Right lobe of liver (tissue), 6 donors: ENCODE data around the gene POLE2. TPM values are rescaled to one million over a fixed set of nuclear protein-coding genes. Genes with fewer than 3 reads are reported as not detected.

ENCODE experiments used
- ATAC-seq, 4 donors: fragments of 200-7000 bp; cut with Tn5 transposase; one replicate each; pipeline ENCODE4 v1.9.1; 2020; ENCODE audit warnings: mild to moderate bottlenecking in 4 of 4, moderate library complexity in 4 of 4
- DNase-seq, 3 donors: peaks; one replicate each; pipeline ENCODE4 v3.0.0-alpha.2; 2020
- H3K27ac ChIP-seq, 3 donors: fragments of 200-600 bp; one replicate each; pipeline ENCODE4 v1.8.0; 2022
- H3K27me3 ChIP-seq, 2 donors: fragments of 200-600 bp; one replicate each; pipeline ENCODE4 v1.8.0; 2022
- H3K36me3 ChIP-seq, 4 donors: fragments of 200-600 bp; sonication (generic) in 1 of 4; one replicate each; pipeline versions ENCODE4 v1.5.1 to v1.8.0; 2017 to 2022; ENCODE audit warnings: control low read depth in 1 of 4
- H3K4me1 ChIP-seq, 4 donors: fragments of 200-600 bp; sonication (generic) in 1 of 4; one replicate each; pipeline versions ENCODE4 v1.5.1 to v1.8.0; 2017 to 2022; ENCODE audit warnings: control low read depth in 1 of 4
- H3K4me3 ChIP-seq, 3 donors: fragments of 200-600 bp; one replicate each; pipeline ENCODE4 v1.8.0; 2022
- H3K9me3 ChIP-seq, 4 donors: fragments of 200-600 bp; sonication (generic) in 1 of 4; one replicate each; pipeline versions ENCODE4 v1.5.1 to v1.8.0; 2017 to 2022; ENCODE audit warnings: control low read depth in 1 of 4
- CTCF ChIP-seq, 4 donors: fragments of 200-600 bp in 3 of 4; fragments of 450-650 bp in 1 of 4; IDR thresholded peaks; one replicate each; pipeline versions ENCODE4 v1.5.1 to v1.8.0; 2016 to 2022; ENCODE audit warnings: antibody characterized with exemption in 4 of 4, mild to moderate bottlenecking in 2 of 4
- POLR2A ChIP-seq: fragments of 450-650 bp; IDR thresholded peaks from one replicate; pipeline ENCODE4 v1.6.1; 2017; ENCODE audit warnings: antibody characterized with exemption, mild to moderate bottlenecking
- WGBS: methylation state at CpG from one replicate; pipeline ENCODE4 v1.1.6; 2018; ENCODE audit warnings: low coverage, low lambda C conversion rate; ENCODE audit not compliant: insufficient coverage; ENCODE audit errors: missing lambda C conversion rate; 5-methylcytosine and 5-hydroxymethylcytosine counted together
- intact Hi-C, 2 donors: fragments of 100-400 bp; cut with DNase I; formaldehyde crosslinking; loops; one replicate each; pipeline versions ENCODE4 v1.11.2 to v1.14.1; 2022
- small RNA-seq, 2 experiments: library from RNA; depleted of rRNA; stranded (forward); fragments of <200 nt; gene quantifications; one replicate each; pipeline ENCODE3, GENCODE V24; 2016
- total RNA-seq, 6 experiments: library from RNA; depleted of rRNA in 2 of 6; stranded (reverse); fragments of >200 nt in 2 of 6; fragmentation: NEBNext Ultra II Directional in 3 of 6; extraction: Animal tissue kit (Norgen Biotek cat#: 25700) in 3 of 6; gene quantifications; one replicate each; pipeline versions ENCODE4 v1.1.0 to v1.2.4, GENCODE V29; 2016 to 2023
- donor health status: DM: no; HTN: yes; CAD: no.
- donor health status: DM: no; HTN: no; CAD: no.
- donor health status: DM: no; HTN: no; CAD: no.
- donor health status: DM: no; HTN: yes; CAD: no.
- donor health status: DM: no; HTN: yes; CAD: no.

POLE2 gene
- total RNA-seq, 6 experiments from 2014 or later = 0.73 to 9.0 (median 4.2) TPM

- ATAC-seq = peak; percentile 10 to 22 (median 11)
- intact Hi-C loops = no loop called here
- TF ChIP-seq CTCF (IDR thresholded peaks at IDR 0.05) (no peak), POLR2A (no peak)
- WGBS = 0% methylated on average over 15 of the region's 15 CpGs
- H3K4me1 ChIP-seq = peaks cover 0 to 24% (median 7%) of the 10 kb centered on the region in 4 donors
- DNase-seq = peak in 1 of 3 donors; percentile 65
- H3K27me3 ChIP-seq = no peaks in the 10 kb centered on the region
- H3K4me3 ChIP-seq = peak overlapping the region; percentile 72 to 88 (median 75)
- no peaks in the 10 kb centered on the region for H3K9me3 ChIP-seq
- H3K36me3 ChIP-seq = no peaks in the 10 kb centered on the region
- H3K27ac ChIP-seq = peak overlapping the region; percentile 93 to 97 (median 95)
Measured at GRCh38 chr14:49598189-49598484, 89.9 kb downstream of the POLE2 start.

GRCh38 chr14:49594347-49595091 lies 93.5 kb downstream of the POLE2 start:
- 7% methylated on average over 4 of the region's 4 CpGs for WGBS
- Histone ChIP-seq H3K36me3 (no peaks in the 10 kb centered on the region), H3K9me3 (no peaks in the 10 kb centered on the region), H3K27ac (peak overlapping the region in 2 of 3 donors; percentile 1 to 95), H3K4me1 (peaks cover 0 to 24% (median 7%) of the 10 kb centered on the region in 4 donors), H3K27me3 (no peaks in the 10 kb centered on the region), H3K4me3 (no peak overlapping the region)
- DNase-seq = peak in 1 of 3 donors; percentile 70
- no peak for TF ChIP-seq CTCF (IDR thresholded peaks at IDR 0.05)
- TF ChIP-seq POLR2A = no peak
- intact Hi-C loops = no loop called here
- ATAC-seq = peak; percentile 28 to 57 (median 48)

Small RNA genes within 50 kb of the gene (small RNA-seq; reads per million reads assigned to genes)
- 0 reads per million in 2 experiments for gene AL139099.3
- gene RNU6ATAC30P = 0 reads per million in 2 experiments

Other genes with a start within 250 kb of the POLE2 start
- gene RPS29, start 101.8 kb downstream of the POLE2 start, total RNA-seq = 1,000 to 10,000 TPM in 2 of 6 experiments, 100 to 1,000 TPM in 4; 431 to 1,761 (median 531) TPM
- gene LRR1, start 89.3 kb downstream of the POLE2 start, total RNA-seq = 1 to 10 TPM; 3.1 to 5.6 (median 4.3) TPM
- 100 to 1,000 TPM in 2 of 6 experiments, 10 to 100 TPM in 4; 67.4 to 157 (median 82.7) TPM for gene RPL36AL, start 67.6 kb downstream of the POLE2 start, total RNA-seq
- gene MGAT2, start 67.4 kb downstream of the POLE2 start, total RNA-seq = 10 to 100 TPM; 26.1 to 37.0 (median 30.5) TPM
- 1 to 10 TPM; 2.6 to 9.7 (median 6.0) TPM for gene DNAAF2, start 53.0 kb downstream of the POLE2 start, total RNA-seq
- 1 to 10 TPM; 1.1 to 3.4 (median 2.1) TPM for gene KLHDC1, start 4.9 kb upstream of the POLE2 start, total RNA-seq
- gene KLHDC2, start 79.9 kb upstream of the POLE2 start, total RNA-seq = 10 to 100 TPM; 34.0 to 69.6 (median 49.7) TPM
- gene NEMF, start 164.6 kb upstream of the POLE2 start, total RNA-seq = 10 to 100 TPM; 15.3 to 29.9 (median 23.4) TPM
- gene ARF6, start 204.9 kb upstream of the POLE2 start, total RNA-seq = 10 to 100 TPM; 21.1 to 41.4 (median 32.4) TPM